Measurements from ENCODE around the gene ARFGAP2. TPM values are rescaled to one million over a fixed set of nuclear protein-coding genes. Genes with fewer than 3 reads are reported as not detected.

ARFGAP2 gene
- total RNA-seq, 8 experiments from 2014 or later, result 51.8 to 114 (median 66.5) TPM

DNA sequence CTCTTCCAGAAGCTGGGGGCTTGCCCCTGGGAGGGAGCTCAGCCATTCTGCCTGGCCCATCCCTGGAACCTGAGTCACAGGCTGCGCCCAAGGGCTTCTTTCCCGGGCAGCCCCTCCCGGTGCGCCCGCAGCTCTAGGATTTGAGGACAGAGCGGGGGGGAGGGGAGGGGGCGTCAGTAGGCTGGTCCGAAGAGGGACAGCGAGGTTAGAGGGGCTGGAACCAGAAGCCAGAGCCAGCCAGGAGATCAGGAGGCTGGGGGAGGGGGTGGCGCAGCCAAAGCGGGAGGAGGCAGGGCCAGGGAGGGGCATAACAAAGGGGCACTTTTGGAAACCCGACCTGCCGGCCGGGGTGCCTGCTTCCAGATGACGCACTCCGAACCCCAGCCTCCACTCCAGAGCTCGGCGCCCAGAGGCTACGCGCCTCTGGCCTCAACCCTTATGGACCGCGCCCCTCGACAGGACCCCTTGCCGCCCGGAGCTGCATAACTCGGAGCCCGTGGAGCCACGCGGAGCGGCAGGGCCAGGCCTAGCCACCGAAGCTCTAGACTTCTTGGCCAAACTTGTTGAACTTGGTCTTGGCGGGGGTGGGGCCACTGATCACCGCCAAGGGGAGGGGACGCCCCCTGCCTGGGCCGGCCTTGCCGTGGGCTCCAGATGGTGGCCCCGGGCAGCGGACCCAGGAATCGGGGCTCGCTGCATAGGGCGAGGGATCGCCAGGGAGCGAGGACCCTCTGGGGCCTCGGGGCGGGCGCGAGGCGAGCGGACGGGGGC, 8.8 kb upstream of the ARFGAP2 start:
- H3K4me3 ChIP-seq, result peak overlapping the region; percentile 28 to 38 (median 34)
- peak in 7 of 8 experiments; percentile 9 to 43 (median 21) for ATAC-seq (replicated peaks in 6 of 8)
- in situ Hi-C loops (cut with MboI; ENCODE audit: low pct_unique_long_range_greater_than_20kb in 2 of 9, low sequenced_read_pairs in 9 of 9, unreplicated experiment in 9 of 9), result no loop called here
- peaks cover 11 to 30% of the 10 kb centered on the region in 2 donors for H3K4me1 ChIP-seq (replicated peaks in 1 of 2)
- no peak overlapping the region for H3K27ac ChIP-seq
- 0 to 40% (median 0%) methylated on average over 1 to 2 of the region's 50 CpGs; no CpG with 5 or more reads in 7 of the 10 experiments for WGBS, 10 experiments

DNA sequence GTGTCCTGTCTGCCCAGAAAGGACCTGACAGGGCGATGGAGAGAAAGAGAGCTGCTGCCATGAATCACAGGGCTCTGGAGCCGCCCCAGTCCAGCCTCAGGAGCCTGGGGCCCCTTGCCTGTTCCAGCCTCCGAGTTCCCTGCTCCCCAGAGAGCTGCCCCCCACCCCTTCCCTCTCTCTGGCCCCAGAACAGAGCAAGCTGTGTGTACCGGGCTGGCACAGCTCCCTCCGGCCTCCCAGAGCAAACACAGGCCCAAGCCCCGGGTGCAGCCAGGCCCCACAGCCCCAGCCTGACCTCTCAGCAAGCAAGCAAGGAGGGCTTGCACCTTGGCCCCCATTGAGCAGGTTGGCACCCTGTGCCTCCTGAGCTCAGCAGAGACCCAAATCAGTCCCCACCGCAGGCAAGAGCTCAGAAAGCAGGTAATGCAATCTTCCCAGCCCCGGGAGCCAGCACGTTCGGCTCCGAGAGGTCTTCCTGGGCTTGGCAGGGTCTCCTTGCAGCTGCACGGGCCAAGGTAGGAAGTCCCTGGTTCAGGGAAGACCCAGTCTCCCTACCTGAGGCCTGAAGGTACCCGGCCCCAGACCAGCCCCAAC, 8.1 kb upstream of the ARFGAP2 start:
- no peak overlapping the region for H3K4me3 ChIP-seq
- in situ Hi-C loops (cut with MboI; ENCODE audit: low pct_unique_long_range_greater_than_20kb in 2 of 9, low sequenced_read_pairs in 9 of 9, unreplicated experiment in 9 of 9), result no loop called here
- ATAC-seq (replicated peaks in 6 of 8), result peak in 6 of 8 experiments; percentile 2 to 65 (median 30)
- peaks cover 11 to 30% of the 10 kb centered on the region in 2 donors for H3K4me1 ChIP-seq (replicated peaks in 1 of 2)
- H3K27ac ChIP-seq, result no peak overlapping the region
- 0 to 80% (median 41%) methylated on average over 1 to 5 of the region's 13 CpGs; no CpG with 5 or more reads in 7 of the 10 experiments for WGBS, 10 experiments

DNA sequence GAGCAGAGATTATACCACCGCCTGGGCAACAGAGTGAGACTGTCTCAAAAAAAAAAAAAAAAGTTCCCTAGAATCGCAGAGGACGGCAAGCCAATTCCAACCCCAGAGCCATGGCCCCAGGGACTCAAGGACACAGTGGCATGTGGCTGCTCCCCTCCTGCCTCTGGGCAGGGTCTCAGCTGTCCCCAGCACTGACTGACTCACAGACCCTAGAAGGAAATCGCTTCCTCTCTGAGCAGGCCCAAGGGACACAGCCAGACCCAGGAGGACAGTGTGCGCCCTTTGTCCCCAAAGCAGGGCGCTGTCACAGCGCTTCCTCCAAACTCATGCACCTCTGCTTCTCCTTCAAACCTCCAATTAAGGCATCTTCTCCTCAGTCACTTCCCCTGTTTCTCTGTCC, 7.3 kb upstream of the ARFGAP2 start:
- Histone ChIP-seq H3K4me1 (replicated peaks in 1 of 2) (peaks cover 11 to 30% of the 10 kb centered on the region in 2 donors), H3K4me3 (no peak overlapping the region), H3K27ac (no peak overlapping the region)
- no peak for ATAC-seq (replicated peaks in 6 of 8)
- 100% methylated on average over 1 to 6 of the region's 7 CpGs; no CpG with 5 or more reads in 5 of the 10 experiments for WGBS, 10 experiments
- in situ Hi-C loops (cut with MboI; ENCODE audit: low pct_unique_long_range_greater_than_20kb in 2 of 9, low sequenced_read_pairs in 9 of 9, unreplicated experiment in 9 of 9), result no loop called here

DNA sequence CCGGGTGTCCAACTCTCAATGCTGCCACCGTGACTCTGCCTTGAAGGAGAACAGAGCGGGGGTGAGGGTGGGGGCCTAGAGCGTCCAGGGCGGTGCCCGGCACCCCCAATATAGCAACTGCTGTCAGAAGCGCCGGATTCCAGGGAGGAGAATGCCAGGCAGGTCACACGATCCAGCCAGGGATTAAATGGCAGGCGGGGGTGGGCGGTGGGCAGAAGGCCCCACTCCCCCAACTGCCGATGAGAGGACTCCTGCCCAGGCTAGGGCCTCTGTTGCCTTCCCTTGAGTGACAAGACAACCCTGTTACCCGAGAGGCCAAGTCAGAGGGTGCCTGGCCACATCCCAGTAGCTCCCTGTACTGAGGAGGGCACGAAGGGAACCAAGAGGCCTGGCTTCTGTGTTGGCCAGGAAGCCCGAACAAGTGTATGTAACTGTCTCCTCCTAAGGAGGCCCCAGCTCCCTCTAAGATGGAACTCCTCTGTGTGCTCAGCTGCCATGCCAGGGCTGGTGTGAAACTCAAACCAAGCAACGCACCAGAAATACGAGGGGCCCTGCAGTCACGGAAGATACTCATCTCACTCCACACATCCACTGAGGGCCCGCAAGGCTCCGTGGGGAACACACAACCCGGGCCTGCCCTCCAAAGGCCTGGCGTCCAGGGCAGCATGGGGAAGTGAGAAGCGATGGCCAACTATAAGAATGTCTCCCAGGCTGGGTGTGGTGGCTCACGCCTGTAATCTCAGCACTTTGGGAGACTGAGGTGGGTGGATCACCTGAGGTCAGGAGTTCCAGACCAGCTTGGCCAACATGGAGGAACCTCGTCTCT, 6.6 kb upstream of the ARFGAP2 start:
- no peak for ATAC-seq (replicated peaks in 6 of 8)
- H3K27ac ChIP-seq, result no peak overlapping the region
- H3K4me3 ChIP-seq, result no peak overlapping the region
- in situ Hi-C loops (cut with MboI; ENCODE audit: low pct_unique_long_range_greater_than_20kb in 2 of 9, low sequenced_read_pairs in 9 of 9, unreplicated experiment in 9 of 9), result no loop called here
- peaks cover 11 to 27% of the 10 kb centered on the region in 2 donors for H3K4me1 ChIP-seq (replicated peaks in 1 of 2)
- 93 to 100% (median 98%) methylated on average over 1 to 4 of the region's 25 CpGs; no CpG with 5 or more reads in 6 of the 10 experiments for WGBS, 10 experiments

DNA sequence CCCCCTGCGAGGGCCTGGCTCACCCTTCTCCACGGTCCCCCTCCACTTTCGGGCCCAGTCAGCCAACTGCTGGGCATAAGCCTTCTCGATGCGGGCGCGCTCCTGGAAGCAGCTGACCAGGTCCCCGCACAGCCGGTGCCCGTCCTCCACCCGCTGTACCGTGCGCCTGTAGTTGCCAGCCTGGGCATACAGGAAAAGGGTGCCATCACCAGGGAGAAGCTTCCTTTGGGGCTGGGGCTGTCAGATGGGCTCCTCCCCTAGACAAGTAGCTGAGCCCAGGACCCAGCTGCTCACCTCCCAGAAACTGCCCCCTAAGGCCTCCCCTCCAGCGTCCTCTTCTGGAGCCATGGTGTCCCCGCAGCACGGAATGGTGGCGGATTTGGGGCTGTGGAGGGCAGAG, 5.7 kb upstream of the ARFGAP2 start:
- 80% methylated on average over 1 of the region's 17 CpGs; no CpG with 5 or more reads in 9 of the 10 experiments for WGBS, 10 experiments
- in situ Hi-C loops (cut with MboI; ENCODE audit: low pct_unique_long_range_greater_than_20kb in 2 of 9, low sequenced_read_pairs in 9 of 9, unreplicated experiment in 9 of 9), result no loop called here

DNA sequence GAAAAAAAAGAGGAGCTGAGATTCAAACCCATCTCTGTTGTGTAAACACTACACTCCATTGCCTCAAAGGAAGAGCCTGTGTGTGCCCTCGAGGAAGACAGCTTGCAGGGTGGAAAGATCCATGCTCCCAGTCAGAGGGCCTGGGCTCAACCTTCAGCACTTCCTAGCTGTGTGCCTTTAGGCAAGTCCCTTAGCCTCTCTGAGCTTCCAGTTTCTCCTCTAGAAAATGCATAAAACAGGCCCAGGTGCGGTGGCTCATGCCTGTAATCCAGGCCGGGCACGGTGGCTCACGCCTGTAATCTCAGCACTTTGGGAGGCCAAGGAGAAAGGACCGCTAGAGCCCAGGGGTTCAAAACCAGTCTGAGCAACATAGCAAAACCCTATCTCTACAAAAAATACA, 4.6 kb upstream of the ARFGAP2 start:
- in situ Hi-C loops (cut with MboI; ENCODE audit: low pct_unique_long_range_greater_than_20kb in 2 of 9, low sequenced_read_pairs in 9 of 9, unreplicated experiment in 9 of 9), result no loop called here
- no peak overlapping the region for H3K27ac ChIP-seq
- ATAC-seq (replicated peaks in 6 of 8), result no peak
- 60 to 80% (median 74%) methylated on average over 1 to 4 of the region's 6 CpGs; no CpG with 5 or more reads in 7 of the 10 experiments for WGBS, 10 experiments
- H3K4me1 ChIP-seq (replicated peaks in 1 of 2), result peaks cover 17 to 25% of the 10 kb centered on the region in 2 donors
- no peak overlapping the region for H3K4me3 ChIP-seq

More for the DNA sequence above, 5.7 kb upstream of the ARFGAP2 start:
- Histone ChIP-seq H3K27ac (no peak overlapping the region), H3K4me3 (no peak overlapping the region), H3K4me1 (replicated peaks in 1 of 2) (peaks cover 17 to 25% of the 10 kb centered on the region in 2 donors)
- ATAC-seq (replicated peaks in 6 of 8), result no peak

DNA sequence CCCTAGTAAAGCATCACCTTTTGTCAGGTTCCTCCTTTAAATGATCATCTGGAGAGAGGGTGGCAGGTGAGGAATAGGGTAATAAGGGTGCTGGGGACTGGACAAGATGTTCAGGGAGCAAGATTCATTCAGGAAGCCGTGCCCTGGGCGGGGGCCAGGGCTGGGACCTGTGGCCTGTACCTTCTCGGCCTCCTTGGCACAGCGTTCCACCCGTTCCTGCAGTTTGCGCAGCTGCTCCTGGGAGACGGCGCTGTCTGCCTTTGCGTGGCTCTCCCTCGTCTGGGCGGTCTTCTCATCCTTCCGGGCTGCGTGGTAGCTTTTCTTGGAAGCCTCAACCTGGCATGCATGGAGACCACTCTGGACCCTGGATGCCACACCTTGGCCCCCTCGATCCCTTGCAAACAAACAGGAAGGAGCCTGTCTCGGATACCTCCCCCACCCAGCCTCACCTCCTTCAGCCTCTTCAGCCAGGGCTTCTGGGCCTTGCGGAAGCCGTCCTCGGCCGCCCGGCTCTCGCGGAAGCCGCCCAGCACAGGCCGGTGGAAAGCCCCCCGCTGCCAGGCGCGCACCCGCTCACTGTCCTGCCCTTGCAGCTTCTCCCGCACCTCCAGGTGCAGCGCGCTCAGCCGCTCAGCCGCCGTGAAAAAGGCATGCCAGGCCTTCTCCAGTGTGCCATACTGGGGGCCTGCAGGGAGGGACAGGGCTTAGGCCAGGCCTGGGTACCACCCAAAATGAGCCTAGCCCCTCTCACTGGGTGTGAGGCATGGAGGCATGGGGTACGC, 3.5 kb upstream of the ARFGAP2 start:
- Histone ChIP-seq H3K4me3 (no peak overlapping the region), H3K4me1 (replicated peaks in 1 of 2) (peaks cover 22 to 23% of the 10 kb centered on the region in 2 donors), H3K27ac (no peak overlapping the region)
- WGBS, 10 experiments, result 83 to 100% (median 94%) methylated on average over 1 to 14 of the region's 35 CpGs; no CpG with 5 or more reads in 4 of the 10 experiments
- in situ Hi-C loops (cut with MboI; ENCODE audit: low pct_unique_long_range_greater_than_20kb in 2 of 9, low sequenced_read_pairs in 9 of 9, unreplicated experiment in 9 of 9), result no loop called here
- ATAC-seq (replicated peaks in 6 of 8), result no peak

DNA sequence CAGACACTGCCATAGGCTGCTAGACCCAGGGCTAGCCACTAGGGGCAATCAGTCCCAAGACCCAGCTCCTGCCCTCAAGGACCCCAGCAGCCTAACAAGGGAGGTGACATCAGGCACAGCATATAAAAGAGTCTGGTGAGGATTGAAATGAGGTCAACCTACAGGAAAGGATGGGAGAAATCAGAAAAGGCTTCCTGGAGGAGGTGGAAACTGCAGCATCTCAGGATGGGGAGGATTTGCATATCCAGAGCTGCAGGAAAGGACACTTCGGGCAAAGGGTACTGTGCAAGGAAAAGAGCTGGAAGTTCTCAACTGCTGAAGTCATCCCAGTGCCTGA, 2.9 kb upstream of the ARFGAP2 start:
- WGBS, 10 experiments, result 80 to 100% (median 100%) methylated on average over 1 of the region's 1 CpG; no CpG with 5 or more reads in 7 of the 10 experiments
- in situ Hi-C loops (cut with MboI; ENCODE audit: low pct_unique_long_range_greater_than_20kb in 2 of 9, low sequenced_read_pairs in 9 of 9, unreplicated experiment in 9 of 9), result no loop called here
- H3K27ac ChIP-seq, result no peak overlapping the region
- peaks cover 17 to 18% of the 10 kb centered on the region in 2 donors for H3K4me1 ChIP-seq (replicated peaks in 1 of 2)
- H3K4me3 ChIP-seq, result no peak overlapping the region
- no peak for ATAC-seq (replicated peaks in 6 of 8)

DNA sequence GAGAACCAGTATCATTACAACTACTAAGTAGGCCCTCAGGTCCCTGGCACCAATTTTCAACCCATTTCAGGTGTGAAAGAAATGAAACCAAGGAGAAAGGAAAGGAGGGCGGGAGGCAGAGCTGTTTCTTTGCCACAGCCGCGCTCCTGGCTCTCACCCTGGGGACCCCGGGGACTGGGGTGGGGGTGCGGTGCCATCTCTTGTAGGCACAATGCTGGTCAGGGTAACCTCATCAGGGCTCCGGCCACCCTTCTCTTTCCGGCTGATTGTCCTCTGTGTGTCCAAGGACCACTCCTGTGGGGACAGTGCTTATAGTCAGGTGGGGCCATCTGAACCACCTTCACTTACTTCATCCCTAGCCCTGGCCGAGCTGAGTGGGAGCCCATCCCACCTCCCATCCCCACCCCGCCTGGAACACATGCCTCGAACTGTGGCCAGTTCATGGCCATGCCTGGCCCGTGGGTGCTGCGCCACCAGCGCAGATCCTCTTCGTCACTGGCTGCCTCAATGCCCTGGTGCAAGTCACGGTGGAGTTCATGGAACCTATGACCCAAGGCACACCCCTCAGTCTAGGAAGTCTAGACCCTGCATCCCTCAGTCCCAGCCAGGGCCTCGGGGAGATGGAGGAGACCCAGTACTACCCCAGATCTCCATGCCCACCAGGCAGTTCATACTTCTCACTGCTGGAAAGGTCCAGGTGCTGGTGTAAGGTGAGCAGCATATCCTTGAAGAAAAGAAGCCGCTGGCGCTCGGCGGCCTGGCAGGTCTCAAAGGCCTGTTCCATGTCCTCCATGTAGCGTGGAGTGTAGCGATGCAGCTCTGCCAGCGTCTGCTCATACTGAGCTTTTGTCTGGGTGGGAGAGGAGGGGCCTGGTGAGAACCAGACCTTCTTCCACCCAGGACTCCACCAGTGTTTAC, 2.3 kb upstream of the ARFGAP2 start:
- Histone ChIP-seq H3K27ac (no peak overlapping the region), H3K4me1 (replicated peaks in 1 of 2) (peaks cover 12 to 15% of the 10 kb centered on the region in 2 donors), H3K4me3 (no peak overlapping the region)
- no peak for ATAC-seq (replicated peaks in 6 of 8)
- in situ Hi-C loops (cut with MboI; ENCODE audit: low pct_unique_long_range_greater_than_20kb in 2 of 9, low sequenced_read_pairs in 9 of 9, unreplicated experiment in 9 of 9), result no loop called here
- WGBS, 10 experiments, result 75 to 100% (median 92%) methylated on average over 2 to 13 of the region's 23 CpGs; no CpG with 5 or more reads in 5 of the 10 experiments

DNA sequence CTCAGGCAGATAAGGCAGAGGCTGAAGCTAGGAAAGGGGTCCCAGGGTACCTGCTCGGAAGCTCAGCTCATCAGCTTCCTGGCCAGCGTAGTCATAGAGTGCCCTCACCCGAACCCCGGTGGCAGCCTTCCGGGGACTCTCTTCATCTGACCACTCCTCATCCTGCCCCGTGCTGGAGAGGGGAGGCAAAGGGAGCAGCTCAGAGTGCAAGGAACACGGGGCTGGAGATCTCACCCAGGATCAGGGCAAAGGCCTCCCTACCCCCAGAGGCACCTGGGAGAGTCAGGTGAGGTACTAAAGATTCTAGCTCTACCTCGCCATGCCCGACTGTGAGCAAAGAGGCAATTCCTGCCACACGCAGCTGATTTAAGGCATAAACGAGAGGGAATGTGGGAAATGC, 1.6 kb upstream of the ARFGAP2 start:
- peak overlapping the region; percentile 88 to 93 for H3K27ac ChIP-seq
- H3K4me3 ChIP-seq, result no peak overlapping the region
- 79 to 100% (median 94%) methylated on average over 1 to 6 of the region's 11 CpGs; no CpG with 5 or more reads in 4 of the 10 experiments for WGBS, 10 experiments
- no peak for ATAC-seq (replicated peaks in 6 of 8)
- H3K4me1 ChIP-seq (replicated peaks in 1 of 2), result peaks cover 12 to 15% of the 10 kb centered on the region in 2 donors
- in situ Hi-C loops (cut with MboI; ENCODE audit: low pct_unique_long_range_greater_than_20kb in 2 of 9, low sequenced_read_pairs in 9 of 9, unreplicated experiment in 9 of 9), result no loop called here

DNA sequence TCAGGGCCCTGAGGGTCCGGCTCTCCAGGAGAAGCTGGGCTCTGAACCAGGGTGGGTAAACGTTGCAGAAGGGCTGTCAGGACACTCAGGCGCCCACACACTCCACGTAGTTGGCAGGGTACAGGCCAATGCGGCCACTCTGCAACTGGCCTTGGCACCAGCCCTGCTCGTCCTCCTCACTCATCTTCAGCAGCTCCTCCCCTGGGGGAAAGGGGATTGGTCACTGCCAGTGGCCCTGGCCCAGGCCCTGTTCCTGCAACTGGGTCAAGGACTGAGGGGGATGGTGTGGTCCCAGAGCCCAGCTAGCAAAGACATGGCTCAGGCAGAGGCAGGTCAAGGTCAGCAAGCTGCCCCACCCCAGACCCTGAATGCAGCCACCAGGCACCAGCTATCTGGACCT, 1.2 kb upstream of the ARFGAP2 start:
- 80% methylated on average over 1 of the region's 6 CpGs; no CpG with 5 or more reads in 9 of the 10 experiments for WGBS, 10 experiments
- Histone ChIP-seq H3K4me3 (no peak overlapping the region), H3K27ac (peak overlapping the region; percentile 88 to 93), H3K4me1 (replicated peaks in 1 of 2) (peaks cover 12 to 15% of the 10 kb centered on the region in 2 donors)
- no peak for ATAC-seq (replicated peaks in 6 of 8)
- in situ Hi-C loops (cut with MboI; ENCODE audit: low pct_unique_long_range_greater_than_20kb in 2 of 9, low sequenced_read_pairs in 9 of 9, unreplicated experiment in 9 of 9), result no loop called here

Measured in motor neuron (in vitro differentiated cells).